ENCODE measurements around the gene RABGAP1.
A peak's percentile ranks its signal among the peaks of the same experiment; 100 is the strongest.

RABGAP1 gene

DNA sequence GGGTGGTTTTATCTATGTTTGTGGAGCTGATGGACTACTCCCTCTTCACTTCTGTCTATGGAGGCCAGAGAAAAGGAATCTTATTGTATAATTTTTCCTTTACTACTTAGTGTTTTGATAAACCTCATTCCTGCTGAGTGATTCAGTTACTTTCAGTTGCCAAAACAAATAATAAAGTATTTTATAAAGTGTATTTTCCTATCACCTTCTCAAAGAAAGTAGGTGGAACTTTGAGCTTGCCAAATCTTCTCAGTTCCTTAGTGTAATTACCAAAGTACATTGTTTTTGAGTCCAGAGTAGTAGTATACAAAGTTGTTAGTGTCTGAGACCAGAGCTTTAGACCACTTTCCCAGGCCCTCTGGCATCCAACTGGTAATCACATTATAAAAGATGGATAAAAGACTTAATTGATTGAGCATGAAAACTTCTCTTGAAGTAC is 13.5 kb downstream of the RABGAP1 start:
- Mint-ChIP-seq H3K4me1 (ENCODE audit: low read depth) (peaks cover 48% of the 10 kb centered on the region), H3K27me3 (no peaks in the 10 kb centered on the region), H3K9me3 (no peaks in the 10 kb centered on the region), H3K4me3 (no peak overlapping the region), H3K36me3 (ENCODE audit: low read depth) (peaks cover 22% of the 10 kb centered on the region), H3K27ac (peak overlapping the region; percentile 65)
- intact Hi-C loops (cut with micrococcal nuclease), result no loop called here

DNA sequence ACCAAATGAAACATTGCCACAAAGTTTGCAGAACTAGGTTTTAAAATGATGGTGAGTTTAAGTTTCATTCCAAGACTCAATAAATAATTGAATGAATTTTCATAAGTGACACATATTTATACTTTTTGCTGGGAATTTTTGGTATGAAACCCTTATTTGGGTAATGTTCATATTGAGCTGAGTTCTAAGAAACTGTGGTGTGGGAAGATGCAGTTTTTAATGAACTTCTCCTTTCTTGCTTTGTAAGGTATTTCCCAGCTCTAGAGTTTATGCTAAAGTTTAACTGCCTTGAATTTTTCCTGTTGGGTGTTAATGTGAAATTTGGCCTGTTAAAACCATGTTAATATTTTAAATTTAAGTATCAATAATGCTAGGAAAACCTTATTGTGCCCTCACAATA is 15.1 kb downstream of the RABGAP1 start:
- intact Hi-C loops (cut with micrococcal nuclease), result no loop called here
- Mint-ChIP-seq H3K36me3 (ENCODE audit: low read depth) (peaks cover 32% of the 10 kb centered on the region), H3K27ac (no peak overlapping the region), H3K4me3 (no peak overlapping the region), H3K4me1 (ENCODE audit: low read depth) (peaks cover 34% of the 10 kb centered on the region), H3K27me3 (no peaks in the 10 kb centered on the region), H3K9me3 (no peaks in the 10 kb centered on the region)

GRCh38 chr9:122961139-122961538 is 20.3 kb downstream of the RABGAP1 start:
- H3K9me3 Mint-ChIP-seq, result no peaks in the 10 kb centered on the region
- H3K4me3 Mint-ChIP-seq, result no peak overlapping the region
- peaks cover 65% of the 10 kb centered on the region for H3K36me3 Mint-ChIP-seq (ENCODE audit: low read depth)
- no peak overlapping the region for H3K27ac Mint-ChIP-seq
- H3K4me1 Mint-ChIP-seq (ENCODE audit: low read depth), result peaks cover 17% of the 10 kb centered on the region
- H3K27me3 Mint-ChIP-seq, result no peaks in the 10 kb centered on the region
- intact Hi-C loops (cut with micrococcal nuclease), result no loop called here

GRCh38 chr9:122975196-122975595 is 34.4 kb downstream of the RABGAP1 start:
- no peak overlapping the region for H3K4me3 Mint-ChIP-seq
- intact Hi-C loops (cut with micrococcal nuclease), result no loop called here
- peaks cover 61% of the 10 kb centered on the region for H3K36me3 Mint-ChIP-seq (ENCODE audit: low read depth)

GRCh38 chr9:122978601-122979000 is 37.8 kb downstream of the RABGAP1 start:
- Mint-ChIP-seq H3K4me1 (ENCODE audit: low read depth) (peaks cover 9% of the 10 kb centered on the region), H3K27me3 (no peaks in the 10 kb centered on the region), H3K9me3 (no peaks in the 10 kb centered on the region), H3K4me3 (no peak overlapping the region), H3K27ac (no peak overlapping the region), H3K36me3 (ENCODE audit: low read depth) (peaks cover 36% of the 10 kb centered on the region)
- intact Hi-C loops (cut with micrococcal nuclease), result no loop called here

More at GRCh38 chr9:122975196-122975595, 34.4 kb downstream of the RABGAP1 start:
- H3K27me3 Mint-ChIP-seq, result no peaks in the 10 kb centered on the region
- peaks cover 7% of the 10 kb centered on the region for H3K4me1 Mint-ChIP-seq (ENCODE audit: low read depth)
- no peaks in the 10 kb centered on the region for H3K9me3 Mint-ChIP-seq
- no peak overlapping the region for H3K27ac Mint-ChIP-seq

GRCh38 chr9:122986010-122986409 is 45.2 kb downstream of the RABGAP1 start:
- H3K27ac Mint-ChIP-seq, result no peak overlapping the region
- peaks cover 54% of the 10 kb centered on the region for H3K36me3 Mint-ChIP-seq (ENCODE audit: low read depth)
- H3K4me1 Mint-ChIP-seq (ENCODE audit: low read depth), result no peaks in the 10 kb centered on the region
- intact Hi-C loops (cut with micrococcal nuclease), result no loop called here
- no peak overlapping the region for H3K4me3 Mint-ChIP-seq
- no peaks in the 10 kb centered on the region for H3K9me3 Mint-ChIP-seq
- H3K27me3 Mint-ChIP-seq, result no peaks in the 10 kb centered on the region

- no peak overlapping the region for H3K27ac Mint-ChIP-seq
- H3K4me3 Mint-ChIP-seq, result no peak overlapping the region
- H3K9me3 Mint-ChIP-seq, result no peaks in the 10 kb centered on the region
- H3K4me1 Mint-ChIP-seq (ENCODE audit: low read depth), result no peaks in the 10 kb centered on the region
- no peaks in the 10 kb centered on the region for H3K27me3 Mint-ChIP-seq
- peaks cover 61% of the 10 kb centered on the region for H3K36me3 Mint-ChIP-seq (ENCODE audit: low read depth)
- intact Hi-C loops (cut with micrococcal nuclease), result no loop called here
Observed at GRCh38 chr9:122988141-122988540, 47.3 kb downstream of the RABGAP1 start.

DNA sequence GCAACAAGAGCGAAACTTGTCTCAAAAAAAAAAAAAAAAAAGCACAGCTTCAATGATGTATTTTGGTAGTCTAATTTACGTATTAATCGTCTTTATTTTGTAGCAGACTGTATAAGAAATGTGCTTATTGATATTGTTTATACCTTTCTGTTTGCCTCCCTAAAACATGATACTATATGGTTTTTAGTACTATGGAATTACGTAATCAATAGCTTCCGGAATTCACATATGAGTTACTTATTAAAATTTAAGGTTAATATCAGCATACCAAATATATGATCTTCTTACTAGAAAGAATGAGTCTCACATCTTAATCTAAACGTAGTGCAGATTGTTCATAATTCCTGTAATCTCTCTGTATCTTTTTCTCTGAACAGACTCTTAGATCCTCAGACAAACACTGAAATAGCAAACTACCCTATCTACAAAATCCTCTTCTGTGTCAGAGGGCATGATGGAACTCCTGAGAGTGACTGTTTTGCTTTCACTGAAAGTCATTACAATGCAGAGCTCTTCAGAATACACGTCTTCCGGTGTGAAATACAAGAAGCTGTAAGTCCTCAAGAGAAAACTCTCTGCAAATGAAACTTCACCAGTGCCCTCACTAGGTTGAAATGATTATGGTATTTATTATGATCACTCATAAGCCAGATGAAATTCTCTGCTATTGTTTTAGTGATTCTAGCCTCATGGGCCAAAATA is 48.3 kb downstream of the RABGAP1 start:
- intact Hi-C loops (cut with micrococcal nuclease), result no loop called here
- Mint-ChIP-seq H3K4me3 (no peak overlapping the region), H3K9me3 (no peaks in the 10 kb centered on the region), H3K27ac (no peak overlapping the region), H3K4me1 (ENCODE audit: low read depth) (no peaks in the 10 kb centered on the region), H3K36me3 (ENCODE audit: low read depth) (peaks cover 70% of the 10 kb centered on the region), H3K27me3 (no peaks in the 10 kb centered on the region)

DNA sequence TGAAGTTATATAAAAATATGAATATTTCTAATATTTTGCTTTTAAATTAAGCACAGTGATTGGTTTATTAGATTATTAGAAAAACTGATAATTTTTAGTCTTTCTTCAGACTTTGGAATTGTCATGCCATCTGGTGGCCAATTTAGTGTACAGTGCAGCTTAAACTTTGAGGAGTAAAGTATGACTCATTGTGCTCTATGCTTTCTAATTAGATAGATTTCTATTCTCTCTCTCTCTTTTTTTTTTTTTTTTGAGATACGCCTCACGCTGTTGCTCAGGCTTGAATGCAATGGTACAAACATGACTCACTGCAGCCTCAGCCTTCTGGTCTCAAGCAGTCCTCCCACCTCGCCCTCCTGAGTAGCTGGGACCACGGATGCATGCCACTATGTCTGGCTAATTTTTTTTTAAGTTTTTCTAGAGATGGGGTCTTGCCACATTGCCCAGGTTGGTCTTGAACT is 50.6 kb downstream of the RABGAP1 start:
- no peak overlapping the region for H3K27ac Mint-ChIP-seq
- no peak overlapping the region for H3K4me3 Mint-ChIP-seq
- no peaks in the 10 kb centered on the region for H3K4me1 Mint-ChIP-seq (ENCODE audit: low read depth)
- intact Hi-C loops (cut with micrococcal nuclease), result loop anchor here (5.0 kb wide), 2 partner anchors 89 to 104 kb away; no protein-coding TSS in a partner anchor
- H3K36me3 Mint-ChIP-seq (ENCODE audit: low read depth), result peaks cover 66% of the 10 kb centered on the region
- no peaks in the 10 kb centered on the region for H3K27me3 Mint-ChIP-seq
- H3K9me3 Mint-ChIP-seq, result no peaks in the 10 kb centered on the region

DNA sequence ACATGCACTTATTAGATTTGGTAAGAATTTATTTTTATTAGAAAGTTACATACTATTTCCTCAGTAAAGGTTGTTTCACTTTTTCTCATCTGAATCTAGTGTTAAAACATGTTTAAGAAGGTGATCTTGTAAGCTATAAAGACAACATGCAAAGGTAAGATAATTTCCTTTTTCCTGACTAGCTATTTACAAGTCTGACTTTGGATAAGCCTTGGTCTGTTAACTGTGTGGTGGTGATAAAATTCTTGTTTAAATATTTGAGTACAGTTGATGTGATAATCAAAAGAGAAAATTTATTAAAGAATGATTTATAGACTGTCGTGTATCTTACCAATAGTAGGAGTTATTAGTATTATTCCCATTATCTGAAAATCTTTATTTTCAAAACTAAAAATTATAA is 55.8 kb downstream of the RABGAP1 start:
- H3K36me3 Mint-ChIP-seq (ENCODE audit: low read depth), result peaks cover 80% of the 10 kb centered on the region
- intact Hi-C loops (cut with micrococcal nuclease), result no loop called here
- H3K27me3 Mint-ChIP-seq, result no peaks in the 10 kb centered on the region
- no peak overlapping the region for H3K27ac Mint-ChIP-seq
- H3K9me3 Mint-ChIP-seq, result no peaks in the 10 kb centered on the region
- H3K4me1 Mint-ChIP-seq (ENCODE audit: low read depth), result no peaks in the 10 kb centered on the region
- no peak overlapping the region for H3K4me3 Mint-ChIP-seq

DNA sequence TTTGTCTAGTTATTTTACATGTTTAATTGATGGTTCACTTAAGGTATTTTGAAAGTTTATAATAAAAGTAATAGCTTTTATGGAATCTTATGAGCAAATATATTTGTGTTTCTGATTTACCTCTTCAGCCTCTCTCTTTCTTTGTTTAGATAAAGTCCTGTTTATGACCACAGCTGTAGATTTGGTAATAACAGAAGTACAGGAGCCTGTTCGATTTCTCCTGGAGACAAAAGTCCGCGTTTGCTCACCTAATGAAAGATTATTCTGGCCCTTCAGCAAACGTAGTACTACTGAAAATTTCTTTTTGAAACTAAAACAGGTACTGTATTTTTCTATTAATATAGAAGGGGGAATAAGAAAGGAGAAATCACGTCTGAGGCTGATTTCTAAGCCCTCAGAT is 57.6 kb downstream of the RABGAP1 start:
- Mint-ChIP-seq H3K9me3 (no peaks in the 10 kb centered on the region), H3K4me3 (no peak overlapping the region), H3K27ac (no peak overlapping the region), H3K4me1 (ENCODE audit: low read depth) (peaks cover 5% of the 10 kb centered on the region), H3K36me3 (ENCODE audit: low read depth) (peaks cover 79% of the 10 kb centered on the region), H3K27me3 (no peaks in the 10 kb centered on the region)
- intact Hi-C loops (cut with micrococcal nuclease), result no loop called here

- H3K4me3 Mint-ChIP-seq, result no peak overlapping the region
- intact Hi-C loops (cut with micrococcal nuclease), result no loop called here
- no peak overlapping the region for H3K27ac Mint-ChIP-seq
- no peaks in the 10 kb centered on the region for H3K27me3 Mint-ChIP-seq
- H3K36me3 Mint-ChIP-seq (ENCODE audit: low read depth), result peaks cover 81% of the 10 kb centered on the region
- H3K4me1 Mint-ChIP-seq (ENCODE audit: low read depth), result peaks cover 5% of the 10 kb centered on the region
- H3K9me3 Mint-ChIP-seq, result no peaks in the 10 kb centered on the region
Observed at GRCh38 chr9:123000371-123001068, 59.7 kb downstream of the RABGAP1 start.

DNA sequence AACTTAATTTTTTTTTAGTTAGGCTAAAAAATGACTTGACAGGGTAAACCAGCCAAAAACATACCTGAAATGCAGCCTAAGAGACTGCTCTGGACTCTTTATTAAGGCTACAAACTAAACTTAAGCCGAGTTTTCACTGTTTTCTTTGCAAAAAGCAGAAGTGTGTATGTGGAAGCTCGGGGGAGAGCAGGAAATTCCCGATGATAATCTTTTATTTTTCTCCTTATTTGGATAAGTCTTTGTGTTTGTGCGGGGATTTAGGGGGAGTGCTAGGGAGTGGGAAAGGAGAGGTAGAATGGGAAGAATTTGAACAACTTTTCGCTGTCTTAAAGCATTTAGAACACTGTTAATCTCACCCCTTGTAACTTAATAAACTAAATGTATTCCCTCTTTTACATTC is 61.9 kb downstream of the RABGAP1 start:
- H3K27ac Mint-ChIP-seq, result peak overlapping the region; percentile 48
- H3K36me3 Mint-ChIP-seq (ENCODE audit: low read depth), result peaks cover 79% of the 10 kb centered on the region
- peaks cover 5% of the 10 kb centered on the region for H3K4me1 Mint-ChIP-seq (ENCODE audit: low read depth)
- intact Hi-C loops (cut with micrococcal nuclease), result no loop called here
- H3K4me3 Mint-ChIP-seq, result peak overlapping the region; percentile 23
- H3K9me3 Mint-ChIP-seq, result no peaks in the 10 kb centered on the region
- H3K27me3 Mint-ChIP-seq, result no peaks in the 10 kb centered on the region

- Mint-ChIP-seq H3K27ac (no peak overlapping the region), H3K36me3 (ENCODE audit: low read depth) (peaks cover 72% of the 10 kb centered on the region), H3K9me3 (no peaks in the 10 kb centered on the region), H3K4me3 (no peak overlapping the region), H3K27me3 (no peaks in the 10 kb centered on the region), H3K4me1 (ENCODE audit: low read depth) (peaks cover 5% of the 10 kb centered on the region)
- intact Hi-C loops (cut with micrococcal nuclease), result no loop called here
Observed at GRCh38 chr9:123003466-123003865, 62.6 kb downstream of the RABGAP1 start.

Measured in dendritic cell treated with granulocyte-macrophage colony-stimulating factor and Interleukin-4, amounts not matched to agents 40 ng/mL and 50 ng/mL, for 4 days (primary cell).